AML-193 (cell line): ENCODE results near the gene NPIPB5.
"Not testable (repeated sequence)": the region's sequence is repeated elsewhere in the genome, so short reads cannot be mapped to it uniquely, and the experiment has no call there.

Source experiments
- DNase-seq, 2 experiments: peaks; one replicate each; lab custom pipeline; 2025; lab: John Stamatoyannopoulos, UW

NPIPB5 gene

DNA sequence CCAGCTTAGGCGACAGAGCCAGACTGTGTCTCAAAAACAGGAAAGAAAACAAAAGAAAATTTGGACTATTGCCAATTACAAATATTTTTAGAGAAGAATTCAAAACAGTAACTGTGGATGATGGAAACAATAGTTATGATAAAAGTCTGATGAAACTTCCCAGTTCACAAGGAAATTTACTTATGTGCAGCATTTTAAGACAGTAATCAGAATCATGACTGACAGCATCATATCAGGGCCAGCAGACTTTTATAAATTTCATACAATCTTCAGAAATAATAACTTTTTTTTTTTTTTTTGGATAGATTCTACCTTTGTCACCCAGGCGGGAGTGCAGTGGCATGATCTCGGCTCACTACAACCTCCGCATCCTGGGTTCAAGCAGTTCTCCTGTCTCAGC, at the start of gene NPIPB5:
Gene NPIPB5, plus strand, starts transcription at position 301 of the 400 bp plus-strand sequence. CDS start 2,911 bp downstream, outside the sequence.
- not testable (repeated sequence) for DNase-seq

DNA sequence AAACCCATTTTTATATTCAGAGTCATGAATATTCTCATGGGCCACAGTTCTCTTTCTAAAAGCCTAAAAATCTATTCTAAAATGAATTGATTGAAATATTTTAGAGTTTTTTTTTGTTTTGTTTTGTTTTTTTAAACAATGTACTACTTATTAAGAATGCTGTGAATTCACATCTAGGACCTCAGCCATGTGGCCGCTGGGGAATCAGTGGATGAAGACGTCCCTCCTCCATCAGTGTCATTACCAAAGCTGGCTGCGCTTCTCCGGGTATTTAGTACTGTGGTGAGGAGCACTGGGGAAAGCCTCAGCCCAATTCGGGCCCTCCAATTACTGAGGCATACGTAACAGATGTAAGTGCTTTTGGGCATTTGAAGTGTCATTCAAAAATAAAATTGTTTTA, 41.8 kb upstream of the NPIPB5 start:
- DNase-seq, result not testable (repeated sequence)

DNA sequence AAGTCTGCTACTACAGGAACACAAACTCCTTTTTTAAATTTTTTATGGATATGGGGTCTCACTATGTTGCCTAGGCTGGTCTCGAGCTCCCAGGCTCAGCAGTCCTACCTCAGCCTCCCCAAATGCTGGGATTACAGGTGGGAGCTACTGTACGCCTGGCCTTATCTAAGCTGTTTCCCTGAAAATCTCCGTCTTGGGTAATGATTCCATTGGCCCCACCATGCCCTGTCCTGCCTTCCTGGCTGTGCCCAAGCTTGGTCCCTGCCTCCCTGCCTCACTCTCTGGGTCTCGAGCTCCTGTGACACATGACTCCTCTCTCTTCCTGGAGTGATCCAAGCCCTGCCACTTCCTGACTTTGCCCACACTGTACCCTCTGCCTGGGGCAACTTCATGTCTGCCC, 27.3 kb downstream of the NPIPB5 start:
- not testable (repeated sequence) for DNase-seq

DNA sequence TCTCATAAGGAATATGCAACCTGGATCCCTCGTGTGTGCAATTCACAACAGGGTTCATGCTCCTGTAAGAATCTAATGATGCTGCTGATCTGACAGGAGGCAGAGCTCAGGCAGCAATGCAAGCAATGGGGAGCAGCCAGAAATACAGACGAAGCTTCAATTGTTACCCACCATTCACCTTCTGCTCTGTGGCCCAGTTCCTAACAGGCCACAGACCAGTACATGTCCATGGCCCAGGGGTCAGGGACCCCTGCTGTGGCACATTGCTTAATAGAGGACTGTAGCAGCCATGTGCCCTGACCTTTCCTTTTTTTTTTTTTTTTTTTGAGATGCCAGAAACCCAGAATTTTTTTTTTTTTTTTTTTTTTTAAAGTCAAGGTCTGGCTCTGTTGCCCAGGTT, 34.1 kb downstream of the NPIPB5 start:
- not testable (repeated sequence) for DNase-seq

DNA sequence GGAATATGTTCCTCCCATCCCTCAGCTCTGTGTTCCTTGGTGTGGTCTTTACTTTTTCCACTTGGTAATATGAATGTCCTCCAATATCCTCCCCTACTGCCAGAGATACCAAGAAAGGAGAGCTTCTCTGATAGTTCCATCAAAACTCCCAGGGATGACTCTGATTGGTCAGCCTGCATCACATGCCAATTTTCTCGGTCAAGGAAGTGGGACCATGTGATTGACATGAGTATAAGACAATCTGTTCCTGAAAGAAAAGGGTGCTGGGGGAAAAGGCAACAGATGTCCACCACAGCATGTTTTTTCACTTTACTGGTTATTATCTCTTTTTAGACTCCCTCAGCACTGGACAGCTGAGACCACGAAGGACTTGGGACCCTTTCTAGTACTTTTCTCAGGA, 35.9 kb downstream of the NPIPB5 start:
- not testable (repeated sequence) for DNase-seq

DNA sequence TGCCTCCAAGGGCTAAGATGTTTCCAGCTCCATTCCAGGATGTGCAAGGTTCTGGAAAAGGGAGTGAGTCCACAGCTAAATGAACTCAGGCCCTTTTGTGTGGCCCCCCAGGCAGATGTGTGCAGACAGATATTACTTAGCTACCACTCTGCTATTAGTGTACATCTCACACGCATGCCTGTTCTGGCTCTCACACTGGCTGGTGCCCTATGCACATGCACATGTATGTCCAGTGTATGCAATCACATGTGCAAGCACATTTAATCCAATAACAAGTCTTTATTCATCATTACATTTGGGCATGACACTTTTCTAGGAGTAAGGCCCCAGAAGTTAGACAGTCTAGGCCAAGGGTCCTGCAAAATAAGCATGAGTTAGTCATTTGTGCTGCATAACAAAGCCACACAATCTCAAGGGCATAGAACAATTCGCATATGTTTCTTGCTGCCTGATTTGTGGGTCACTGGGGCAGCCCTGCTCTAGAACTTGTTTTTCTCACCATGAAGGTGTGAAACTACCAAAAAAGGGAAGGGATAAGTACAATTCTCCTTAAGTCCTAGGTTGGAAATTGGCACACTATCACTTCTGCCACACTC, 36.6 kb downstream of the NPIPB5 start:
- not testable (repeated sequence) for DNase-seq

DNA sequence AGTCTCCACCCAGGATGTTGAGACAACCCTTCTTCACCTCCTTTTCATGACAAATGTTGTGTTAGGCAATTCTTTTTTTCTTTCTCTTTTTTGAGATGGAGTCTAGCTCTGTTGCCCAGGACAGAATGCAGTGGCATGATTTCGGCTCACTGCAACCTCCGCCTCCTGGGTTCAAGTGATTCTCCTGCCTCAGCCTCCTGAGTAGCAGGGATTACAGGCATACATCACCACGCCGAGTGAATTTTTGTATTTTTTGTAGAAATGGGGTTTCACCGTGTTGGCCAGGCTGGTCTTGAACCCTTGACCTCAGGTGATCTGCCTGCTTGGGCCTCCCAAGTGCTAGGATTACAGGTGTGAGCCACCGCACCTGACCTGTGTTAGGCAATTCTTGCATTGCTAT, 39.2 kb downstream of the NPIPB5 start:
- DNase-seq, result not testable (repeated sequence)

DNA sequence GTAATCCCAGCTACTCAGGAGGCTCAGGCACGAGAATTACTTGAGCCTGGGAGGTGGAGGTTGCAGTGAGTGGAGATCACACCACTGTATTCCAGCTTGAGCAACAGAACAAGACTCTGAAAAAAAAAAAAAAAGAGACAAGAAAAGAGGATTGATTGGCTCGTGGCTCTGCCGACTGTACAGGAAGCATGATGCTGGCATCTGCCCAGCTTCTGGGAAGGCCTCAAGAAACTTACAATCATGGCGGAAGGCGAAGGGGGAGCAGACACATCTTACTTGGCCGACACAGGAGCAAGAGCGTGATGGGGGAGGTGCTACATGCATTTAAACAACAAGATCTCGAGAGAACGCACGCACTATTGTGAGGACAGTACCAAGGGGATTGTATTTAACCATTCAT, 40.5 kb downstream of the NPIPB5 start:
- DNase-seq, result not testable (repeated sequence)

DNA sequence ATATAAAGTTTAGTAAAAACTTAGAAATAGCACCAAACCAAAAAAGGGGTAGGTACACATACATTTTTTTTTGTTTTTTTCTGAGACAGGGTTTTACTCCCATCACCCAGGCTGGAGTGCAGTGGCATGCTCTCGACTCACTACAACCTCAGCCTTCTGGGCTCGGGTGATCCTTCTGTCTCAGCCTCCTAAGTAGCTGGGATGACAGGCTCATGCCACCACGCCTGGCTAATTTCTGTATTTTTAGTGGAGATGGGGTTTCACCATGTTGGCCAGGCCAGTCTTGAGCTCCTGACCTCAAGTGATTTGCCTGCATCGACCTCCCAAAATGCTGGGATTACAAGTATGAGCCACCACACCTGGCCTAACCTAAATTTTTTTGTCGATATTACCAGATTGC, 41.0 kb downstream of the NPIPB5 start:
- not testable (repeated sequence) for DNase-seq

DNA sequence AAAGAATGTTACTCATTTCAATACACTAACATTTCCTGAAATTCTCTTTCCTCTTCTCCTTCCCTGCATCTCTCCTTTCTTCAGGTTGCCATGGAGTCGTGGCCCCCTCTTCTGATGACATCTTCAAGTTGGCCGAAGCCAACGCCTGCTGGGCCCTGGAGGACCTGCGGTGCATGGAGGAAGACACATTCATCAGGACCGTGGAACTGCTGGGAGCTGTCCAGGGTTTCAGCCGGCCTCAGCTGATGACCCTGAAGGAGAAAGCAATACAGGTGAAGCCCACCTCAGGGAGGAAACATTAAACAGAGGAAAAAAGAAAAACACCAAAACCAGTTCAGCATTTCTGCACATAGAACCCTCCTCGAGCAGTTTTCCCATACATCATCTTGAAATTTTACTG, 46.1 kb downstream of the NPIPB5 start:
- not testable (repeated sequence) for DNase-seq
